Dermis microvascular lymphatic vessel endothelial cell (primary cell): Measurements from ENCODE around the gene SLC9A5. TPM values are rescaled to one million over a fixed set of nuclear protein-coding genes. Genes with fewer than 3 reads are reported as not detected.

Experiments
- DNase-seq, 2 donors: peaks; one replicate each; pipeline versions ENCODE4 v3.0.0 to v3.0.0-alpha.2; 2010; ENCODE audit warnings: low read depth in 2 of 2
- total RNA-seq: library from RNA; depleted of rRNA; stranded (reverse); fragments of >200 nt; gene quantifications from 2 replicates; pipeline ENCODE4 v1.2.1, GENCODE V29; 2014

The SLC9A5 gene
- 0.39 and 0.51 TPM in 2 replicates for total RNA-seq

GRCh38 chr16:67248401-67249177, at the start of gene SLC9A5:
Gene SLC9A5, plus strand, starts transcription at chr16:67248979. Its CDS starts 36 bp downstream, at chr16:67249015.
- DNase-seq = peak in 1 of 2 donors; percentile 49

DNA sequence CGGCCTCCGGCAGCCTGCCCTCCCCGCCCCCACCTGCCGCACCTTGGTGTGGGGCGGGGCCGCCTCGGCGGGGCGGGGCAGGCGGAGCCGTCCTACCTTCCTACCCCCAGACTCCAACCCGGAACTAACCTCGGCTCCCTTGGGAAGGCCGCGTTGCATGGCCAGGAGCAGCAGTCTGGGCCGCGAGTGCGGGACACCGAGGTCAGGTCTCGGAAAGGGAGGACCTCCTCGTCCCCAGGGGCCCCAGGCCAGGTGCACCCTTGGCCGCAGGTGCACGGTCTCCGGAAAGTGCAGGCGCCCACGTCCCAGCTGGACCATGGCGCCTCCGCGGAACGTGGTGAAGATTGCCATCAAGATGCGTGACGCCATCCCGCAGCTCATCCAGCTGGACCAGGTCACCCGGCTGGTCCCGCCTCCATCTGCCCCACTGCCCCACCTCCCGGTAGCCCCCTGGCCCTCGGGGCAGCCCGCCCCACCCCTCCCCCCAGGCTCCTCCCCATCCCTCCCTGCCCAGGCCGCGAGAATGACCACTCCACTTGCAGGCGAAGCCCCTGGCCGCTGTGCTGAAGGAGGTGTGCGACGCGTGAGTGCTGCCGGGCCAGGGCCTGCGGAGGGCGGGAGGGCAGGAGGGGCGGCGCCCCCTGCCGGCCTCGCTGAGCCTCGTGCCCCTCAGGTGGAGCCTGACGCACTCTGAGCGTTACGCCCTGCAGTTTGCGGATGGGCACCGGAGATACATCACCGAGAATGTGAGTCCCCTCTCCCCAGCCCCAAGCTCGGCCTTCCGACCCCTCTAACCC, 49.6 kb upstream of the SLC9A5 start, which contains the start of gene ELMO3:
ELMO3 (plus strand) TSS at position 121 of the 797 bp plus-strand sequence; CDS start at position 317, 196 bp downstream.
- no peak for DNase-seq

- no peak for DNase-seq
These were observed 49.0 kb upstream of the SLC9A5 start for GRCh38 chr16:67199808-67200198.

DNA sequence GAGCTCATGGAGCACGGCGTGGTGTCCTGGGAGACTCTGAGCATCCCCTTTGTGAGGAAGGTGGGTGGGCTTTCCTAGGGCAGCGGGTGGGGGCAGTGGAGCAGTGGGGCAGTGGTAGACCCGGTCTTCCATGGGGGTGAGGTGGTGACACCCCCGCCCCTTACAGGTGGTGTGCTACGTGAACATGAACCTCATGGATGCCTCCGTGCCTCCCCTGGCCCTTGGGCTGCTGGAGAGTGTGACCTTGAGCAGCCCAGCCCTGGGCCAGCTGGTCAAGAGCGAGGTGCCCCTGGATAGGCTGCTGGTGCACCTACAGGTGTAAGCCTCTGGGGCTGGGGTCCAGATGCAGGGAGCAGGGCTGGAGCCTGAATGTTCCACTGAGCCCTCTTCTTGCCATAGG, 48.3 kb upstream of the SLC9A5 start:
- no peak for DNase-seq

DNA sequence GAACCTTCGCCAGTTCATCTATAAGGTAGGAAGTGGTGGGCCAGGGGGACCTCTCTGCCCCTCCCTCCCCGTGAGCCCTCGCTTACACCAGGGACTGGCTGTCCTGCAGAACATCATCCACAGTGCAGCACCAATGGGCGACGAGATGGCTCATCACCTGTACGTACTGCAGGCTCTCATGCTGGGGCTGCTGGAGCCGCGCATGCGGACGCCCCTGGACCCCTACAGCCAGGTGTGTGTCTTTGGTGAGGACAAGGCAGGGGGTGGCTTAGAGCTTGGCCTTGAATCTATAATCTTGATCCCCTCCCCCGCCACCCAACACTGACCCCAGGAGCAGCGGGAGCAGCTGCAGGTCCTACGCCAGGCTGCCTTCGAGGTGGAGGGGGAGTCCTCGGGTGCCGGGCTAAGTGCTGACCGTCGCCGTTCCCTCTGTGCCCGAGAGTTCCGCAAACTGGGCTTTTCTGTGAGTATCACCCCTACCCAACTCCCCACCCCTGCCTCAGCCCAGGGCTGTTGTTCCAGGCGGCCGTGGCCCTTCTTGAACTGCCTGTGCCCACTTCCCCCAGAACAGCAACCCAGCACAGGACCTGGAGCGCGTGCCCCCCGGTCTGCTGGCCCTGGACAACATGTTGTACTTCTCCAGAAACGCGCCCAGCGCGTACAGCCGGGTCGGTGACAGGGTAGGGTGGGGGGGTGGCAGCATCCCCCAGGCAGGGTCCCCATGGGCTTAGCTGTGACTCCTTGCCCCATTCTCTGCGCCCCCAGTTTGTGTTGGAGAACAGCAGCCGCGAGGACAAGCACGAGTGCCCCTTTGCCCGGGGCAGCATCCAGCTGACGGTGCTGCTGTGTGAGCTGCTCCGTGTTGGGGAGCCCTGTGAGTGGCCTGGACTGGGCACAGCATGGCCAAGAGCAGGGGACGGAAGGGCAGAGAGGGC, 47.1 kb upstream of the SLC9A5 start:
- no peak for DNase-seq

DNA sequence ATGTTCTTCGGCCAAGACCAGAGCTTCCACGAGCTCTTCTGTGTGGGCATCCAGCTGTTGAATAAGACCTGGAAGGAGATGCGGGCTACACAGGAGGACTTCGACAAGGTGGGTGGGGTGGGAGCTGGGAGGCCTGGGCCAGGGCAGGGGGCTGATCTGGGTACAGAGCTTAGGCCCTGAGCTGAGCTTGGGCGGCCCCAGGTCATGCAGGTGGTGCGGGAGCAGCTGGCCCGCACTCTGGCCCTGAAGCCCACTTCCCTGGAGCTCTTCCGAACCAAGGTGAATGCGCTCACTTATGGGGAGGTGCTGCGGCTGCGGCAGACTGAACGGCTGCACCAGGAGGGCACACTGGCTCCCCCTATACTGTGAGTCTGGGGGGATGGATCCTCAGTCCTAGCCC, 46.4 kb upstream of the SLC9A5 start:
- DNase-seq = no peak

DNA sequence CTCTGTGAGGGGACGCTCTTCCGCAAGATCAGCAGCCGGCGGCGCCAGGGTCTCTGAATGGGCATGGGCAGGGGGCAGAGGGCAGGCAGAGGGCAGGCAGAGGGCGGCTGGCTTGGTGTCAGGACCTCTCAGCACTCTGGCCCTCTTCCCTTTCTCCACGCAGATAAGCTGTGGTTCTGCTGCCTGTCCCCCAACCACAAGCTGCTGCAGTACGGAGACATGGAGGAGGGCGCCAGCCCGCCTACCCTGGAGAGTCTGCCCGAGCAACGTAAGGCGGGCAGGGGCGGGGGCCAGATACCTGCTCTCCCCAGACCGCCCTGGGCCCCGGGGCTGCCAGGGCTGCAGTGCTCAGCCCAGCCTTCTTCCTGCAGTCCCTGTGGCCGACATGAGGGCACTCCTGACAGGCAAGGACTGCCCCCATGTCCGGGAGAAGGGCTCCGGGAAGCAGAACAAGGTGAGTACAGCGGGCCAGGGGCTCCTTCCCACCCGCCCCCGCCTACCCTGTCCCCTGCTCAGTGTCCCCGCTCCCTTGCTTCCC, 45.8 kb upstream of the SLC9A5 start:
- DNase-seq = no peak

DNA sequence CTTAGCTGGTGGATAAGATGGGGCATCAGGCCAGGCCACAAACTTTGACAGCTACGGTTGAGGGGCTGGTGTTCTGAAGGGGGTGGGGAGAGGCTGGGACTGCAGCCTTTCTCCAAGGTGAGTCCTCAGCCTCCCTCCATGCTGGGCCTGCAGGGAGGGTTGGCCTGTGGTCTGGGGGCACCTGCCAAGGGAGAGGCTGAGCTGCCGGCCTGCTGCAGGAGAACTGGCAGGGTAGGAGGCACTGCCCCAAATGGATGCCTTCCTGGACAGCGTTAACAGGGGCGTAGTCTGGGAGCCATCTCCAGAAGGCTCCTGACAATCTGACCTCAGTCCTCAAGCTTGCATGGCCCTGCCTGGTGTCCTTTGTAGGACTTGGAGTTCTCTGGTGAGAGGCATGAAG, 44.7 kb upstream of the SLC9A5 start:
- no peak for DNase-seq

- no peak for DNase-seq
These were observed 42.5 kb upstream of the SLC9A5 start for GRCh38 chr16:67206129-67206837.

GRCh38 chr16:67206838-67207248, 41.9 kb upstream of the SLC9A5 start:
- no peak for DNase-seq

GRCh38 chr16:67207249-67208091, 41.3 kb upstream of the SLC9A5 start:
- DNase-seq = no peak

DNA sequence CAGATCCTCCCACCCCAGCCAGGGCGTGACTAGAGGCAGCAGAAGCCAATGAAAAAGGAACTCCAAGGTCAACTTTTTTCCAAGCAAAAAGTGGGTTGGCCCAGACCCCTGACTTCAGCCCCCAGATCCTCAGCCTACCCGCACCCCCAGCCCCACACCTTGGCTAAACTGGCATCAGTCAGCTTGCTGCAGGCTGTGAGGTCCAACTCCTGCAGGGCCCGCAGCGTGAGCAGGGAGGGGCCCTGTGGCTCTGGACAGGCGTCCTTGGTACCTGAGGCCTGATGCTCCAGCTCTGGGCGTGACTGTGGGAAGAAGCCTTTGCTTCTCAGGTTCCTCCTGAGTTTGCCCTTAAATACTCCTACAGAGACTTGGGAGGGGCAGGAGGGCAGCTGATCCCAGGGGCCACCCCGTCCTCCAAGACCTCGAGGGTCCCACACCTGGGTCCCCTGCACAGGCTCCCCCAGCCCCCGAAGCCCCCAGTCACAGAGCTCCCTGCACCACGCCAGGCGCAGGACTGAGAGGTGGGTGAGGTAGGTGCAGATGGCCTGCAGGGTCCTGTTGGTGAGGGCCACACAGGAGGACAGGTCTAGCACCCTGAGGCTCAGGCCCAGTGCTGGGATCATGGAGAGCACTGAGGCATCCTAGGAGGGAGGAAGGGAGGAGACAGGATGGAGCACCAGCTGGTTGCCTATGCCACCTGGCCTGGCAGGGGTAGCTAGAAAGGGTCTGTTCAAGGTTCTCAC, 40.5 kb upstream of the SLC9A5 start:
- DNase-seq = no peak

- DNase-seq = no peak
These were observed 39.2 kb upstream of the SLC9A5 start for GRCh38 chr16:67209565-67209964.

GRCh38 chr16:67210069-67210937, 38.5 kb upstream of the SLC9A5 start:
- no peak for DNase-seq

DNA sequence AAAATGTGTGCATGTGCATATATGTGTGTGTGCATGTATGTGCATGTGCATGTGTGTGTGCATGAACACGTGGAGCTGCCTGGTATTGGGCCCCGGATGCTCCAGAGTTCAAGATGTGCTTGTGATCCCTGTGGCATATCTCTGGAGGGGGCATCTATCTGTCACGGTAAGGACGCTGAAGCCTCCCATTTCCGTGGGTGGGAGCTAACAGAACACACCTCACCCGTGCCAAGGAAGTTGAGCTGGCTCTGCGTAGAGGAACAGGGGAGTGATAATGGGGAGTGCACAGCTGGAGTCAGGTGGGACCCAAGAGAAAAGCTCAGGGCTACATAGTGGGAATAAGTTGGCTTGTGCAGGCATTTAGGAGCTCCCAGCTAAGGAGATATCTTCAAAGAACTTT, 37.1 kb upstream of the SLC9A5 start:
- no peak for DNase-seq

- DNase-seq = peak in 1 of 2 donors; percentile 49
These were observed 36.0 kb upstream of the SLC9A5 start for GRCh38 chr16:67212766-67213165.

DNA sequence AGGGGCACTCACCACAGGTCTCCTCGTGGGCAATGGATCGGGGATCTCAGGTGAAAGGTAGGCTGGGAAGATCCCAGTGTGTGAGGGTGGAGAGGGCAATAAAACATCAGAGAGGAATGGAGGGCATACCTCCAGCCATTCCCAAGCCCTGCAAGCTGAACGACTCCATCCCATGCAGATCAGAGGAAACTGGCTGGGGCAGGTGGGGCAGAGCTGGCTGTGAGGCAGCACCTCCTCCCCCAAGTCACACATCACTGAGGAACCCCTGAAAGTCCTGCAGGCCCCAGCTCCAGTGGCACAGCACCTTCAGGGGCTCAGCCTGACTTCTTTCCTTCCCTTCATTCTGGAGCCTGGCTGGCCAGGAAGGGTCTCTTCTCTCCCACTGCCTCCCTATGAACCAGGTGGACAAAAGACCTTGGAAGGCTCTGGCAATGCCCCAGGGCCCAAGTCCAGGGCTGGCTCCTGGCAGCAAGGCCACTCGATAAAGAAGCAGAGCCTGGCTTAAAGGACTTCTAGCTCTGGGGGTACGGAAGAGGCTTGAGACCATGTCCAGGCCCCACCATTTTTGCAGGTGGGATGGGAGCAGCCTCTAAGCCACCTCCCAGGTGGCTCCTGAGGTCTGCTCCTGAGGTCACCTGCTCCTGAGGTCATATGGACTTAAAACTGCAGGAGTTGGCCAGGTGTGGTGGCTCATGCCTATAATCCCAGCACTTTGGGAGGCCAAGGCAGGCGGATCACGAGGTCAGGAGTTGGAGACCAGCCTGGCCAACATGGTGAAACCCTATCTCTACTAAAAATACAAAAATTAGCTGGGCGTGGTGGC, 35.4 kb upstream of the SLC9A5 start:
- DNase-seq = no peak
